Endothelial cell (in vitro differentiated cells): Measurements from ENCODE around the gene TGM2. TPM values are rescaled to one million over a fixed set of nuclear protein-coding genes. Genes with fewer than 3 reads are reported as not detected.
A peak's percentile ranks its signal among the peaks of the same experiment; 100 is the strongest.

Source experiments
- DNase-seq: peaks from one replicate; pipeline ENCODE4 v3.0.0; 2021; ENCODE audit warnings: low spot score
- H3K27ac Mint-ChIP-seq: one replicate; pipeline ENCODE4 v1.8.0; 2021; ENCODE audit warnings: mixed read lengths, inconsistent platforms; ENCODE audit not compliant: unreplicated experiment
- H3K27me3 Mint-ChIP-seq: one replicate; pipeline ENCODE4 v1.8.0; 2021; ENCODE audit warnings: mild to moderate bottlenecking, moderate library complexity, mixed read lengths, inconsistent platforms; ENCODE audit not compliant: unreplicated experiment
- H3K36me3 Mint-ChIP-seq: one replicate; pipeline ENCODE4 v1.8.0; 2021; ENCODE audit warnings: mild to moderate bottlenecking, low read depth, mixed read lengths, inconsistent platforms; ENCODE audit not compliant: unreplicated experiment
- H3K4me1 Mint-ChIP-seq: one replicate; pipeline ENCODE4 v1.8.0; 2021; ENCODE audit warnings: mild to moderate bottlenecking, mixed read lengths, inconsistent platforms; ENCODE audit not compliant: unreplicated experiment
- H3K4me3 Mint-ChIP-seq: one replicate; pipeline ENCODE4 v1.8.0; 2021; ENCODE audit warnings: mild to moderate bottlenecking, mixed read lengths, inconsistent platforms; ENCODE audit not compliant: unreplicated experiment
- H3K9me3 Mint-ChIP-seq: one replicate; pipeline ENCODE4 v1.8.0; 2021; ENCODE audit warnings: mixed read lengths, inconsistent platforms; ENCODE audit not compliant: unreplicated experiment
- total RNA-seq: library from RNA; stranded (reverse); fragmentation: NEBNext Ultra II Directional; extraction: Animal tissue kit (Norgen Biotek cat#: 25700); gene quantifications from one replicate; pipeline ENCODE4 v1.2.1, GENCODE V29; 2021; ENCODE audit not compliant: unreplicated experiment
- TF ChIP-seq, protein P1 (sequence below): fragments of 200-600 bp; sonication (generic); IDR thresholded peaks from one replicate; pipeline ENCODE4 v1.5.0; 2021; ENCODE audit warnings: antibody characterized with exemption; ENCODE audit not compliant: unreplicated experiment

The TGM2 gene
- total RNA-seq, 1 donor from 2014 or later = 216 TPM

DNA sequence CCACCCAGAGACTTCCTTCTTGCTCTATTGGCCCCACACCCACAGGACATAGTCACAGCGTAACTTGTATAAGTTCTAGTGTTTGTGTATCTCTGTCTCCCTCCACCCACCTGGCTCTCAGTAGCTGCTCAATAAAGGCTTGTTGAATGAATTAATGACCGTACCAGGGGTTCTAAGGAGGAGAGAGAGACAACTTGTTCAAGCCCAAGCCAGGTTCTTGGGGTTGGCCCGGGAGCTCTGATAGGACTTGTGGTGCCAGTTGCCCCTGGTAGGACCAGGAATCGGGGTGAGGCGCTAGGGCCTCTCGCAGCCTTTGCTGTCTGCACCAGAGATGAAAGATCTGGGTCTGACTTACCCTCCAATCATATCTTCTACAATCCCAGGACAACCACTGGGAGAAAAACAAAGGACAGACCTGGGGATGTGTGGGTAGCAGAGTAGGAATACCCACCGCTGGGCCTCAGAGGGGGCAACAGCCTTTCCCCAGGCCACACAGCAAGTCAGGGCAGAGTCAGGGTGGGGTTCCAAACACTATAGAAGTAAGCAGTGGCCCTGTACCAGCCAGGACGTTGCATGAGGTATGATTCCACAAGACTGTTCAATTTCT is 5.3 kb upstream of the TGM2 start:
- peaks cover 6% of the 10 kb centered on the region for H3K27me3 Mint-ChIP-seq
- DNase-seq = no peak
- no peak overlapping the region for H3K4me3 Mint-ChIP-seq
- peaks cover 28% of the 10 kb centered on the region for H3K4me1 Mint-ChIP-seq
- peaks cover 4% of the 10 kb centered on the region for H3K36me3 Mint-ChIP-seq
- no peaks in the 10 kb centered on the region for H3K9me3 Mint-ChIP-seq
- H3K27ac Mint-ChIP-seq = peak overlapping the region; percentile 13
- TF ChIP-seq, protein P1, sequence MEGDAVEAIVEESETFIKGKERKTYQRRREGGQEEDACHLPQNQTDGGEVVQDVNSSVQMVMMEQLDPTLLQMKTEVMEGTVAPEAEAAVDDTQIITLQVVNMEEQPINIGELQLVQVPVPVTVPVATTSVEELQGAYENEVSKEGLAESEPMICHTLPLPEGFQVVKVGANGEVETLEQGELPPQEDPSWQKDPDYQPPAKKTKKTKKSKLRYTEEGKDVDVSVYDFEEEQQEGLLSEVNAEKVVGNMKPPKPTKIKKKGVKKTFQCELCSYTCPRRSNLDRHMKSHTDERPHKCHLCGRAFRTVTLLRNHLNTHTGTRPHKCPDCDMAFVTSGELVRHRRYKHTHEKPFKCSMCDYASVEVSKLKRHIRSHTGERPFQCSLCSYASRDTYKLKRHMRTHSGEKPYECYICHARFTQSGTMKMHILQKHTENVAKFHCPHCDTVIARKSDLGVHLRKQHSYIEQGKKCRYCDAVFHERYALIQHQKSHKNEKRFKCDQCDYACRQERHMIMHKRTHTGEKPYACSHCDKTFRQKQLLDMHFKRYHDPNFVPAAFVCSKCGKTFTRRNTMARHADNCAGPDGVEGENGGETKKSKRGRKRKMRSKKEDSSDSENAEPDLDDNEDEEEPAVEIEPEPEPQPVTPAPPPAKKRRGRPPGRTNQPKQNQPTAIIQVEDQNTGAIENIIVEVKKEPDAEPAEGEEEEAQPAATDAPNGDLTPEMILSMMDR = no peak

DNA sequence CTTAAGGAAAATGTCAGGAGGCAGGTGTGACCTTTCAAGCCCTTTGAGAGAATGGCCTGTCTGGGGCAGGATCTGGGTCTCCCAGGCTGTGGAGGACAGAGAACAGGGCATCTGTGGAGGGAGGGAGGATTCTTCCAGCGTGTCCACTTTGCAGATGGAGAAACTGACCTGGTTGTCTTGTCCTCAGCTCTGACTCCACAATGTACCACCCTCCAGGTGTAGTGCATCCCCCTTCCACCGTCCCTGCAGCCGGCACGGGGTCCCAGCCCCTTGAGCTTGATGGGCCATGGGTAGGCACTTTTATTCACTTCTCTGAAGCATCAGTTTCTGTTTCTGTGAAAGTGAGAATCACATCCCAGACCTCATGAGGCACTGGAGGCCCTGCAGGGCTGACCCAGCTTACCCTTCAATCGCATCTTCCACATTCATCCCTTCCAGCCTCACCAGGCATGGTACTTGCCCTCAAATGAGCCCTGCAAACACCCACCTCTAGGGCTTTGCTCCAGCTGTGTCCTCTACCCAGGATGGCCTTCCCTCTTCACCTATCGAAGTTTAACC is 4.6 kb upstream of the TGM2 start:
- no peak for DNase-seq
- H3K36me3 Mint-ChIP-seq = peaks cover 4% of the 10 kb centered on the region
- H3K4me1 Mint-ChIP-seq = peaks cover 31% of the 10 kb centered on the region
- no peaks in the 10 kb centered on the region for H3K9me3 Mint-ChIP-seq
- H3K27ac Mint-ChIP-seq = no peak overlapping the region
- TF ChIP-seq, protein P1 = no peak
- H3K27me3 Mint-ChIP-seq = peaks cover 7% of the 10 kb centered on the region
- no peak overlapping the region for H3K4me3 Mint-ChIP-seq

DNA sequence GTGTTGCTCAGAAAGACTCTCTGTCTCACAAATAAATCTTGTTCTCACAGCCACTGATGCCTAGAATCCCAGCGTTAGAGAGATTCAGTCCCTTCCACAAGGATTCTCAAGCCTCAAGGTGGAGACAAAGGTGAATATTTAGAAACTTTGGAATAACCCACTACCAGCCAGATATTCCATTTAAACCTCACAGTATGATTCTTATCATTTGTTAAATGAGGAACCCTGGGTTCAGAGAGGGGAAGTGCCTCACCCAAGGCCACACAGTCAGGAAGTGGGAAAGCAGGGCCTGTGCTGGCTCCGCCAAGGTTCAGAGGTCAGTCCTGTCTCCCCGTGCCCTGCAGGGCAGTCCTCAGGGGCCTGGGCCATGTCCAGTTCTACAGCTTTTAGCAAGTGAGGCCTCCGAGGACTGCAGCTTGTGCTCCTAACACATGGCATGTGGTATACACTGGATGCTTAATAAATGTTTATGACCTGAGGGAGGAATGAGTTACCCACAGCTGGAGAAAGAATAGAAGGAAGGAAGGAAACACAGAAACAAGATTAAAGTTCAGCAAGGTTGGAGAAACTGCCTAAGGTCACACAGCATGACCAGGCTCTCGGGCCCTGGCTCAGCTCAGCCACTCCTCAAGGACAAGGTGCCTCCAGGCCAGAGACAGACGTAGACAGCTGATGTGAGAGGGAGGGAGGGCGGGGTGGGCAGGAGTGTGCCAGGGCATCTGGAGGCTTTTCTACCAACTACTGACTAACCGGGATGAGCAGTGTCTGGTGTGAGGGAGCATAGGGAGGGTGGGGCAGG is 3.9 kb upstream of the TGM2 start:
- peaks cover 36% of the 10 kb centered on the region for H3K4me1 Mint-ChIP-seq
- peaks cover 4% of the 10 kb centered on the region for H3K36me3 Mint-ChIP-seq
- H3K4me3 Mint-ChIP-seq = no peak overlapping the region
- peak overlapping the region; percentile 30 for H3K27ac Mint-ChIP-seq
- no peak for DNase-seq
- H3K9me3 Mint-ChIP-seq = no peaks in the 10 kb centered on the region
- peaks cover 8% of the 10 kb centered on the region for H3K27me3 Mint-ChIP-seq
- TF ChIP-seq, protein P1 = no peak

DNA sequence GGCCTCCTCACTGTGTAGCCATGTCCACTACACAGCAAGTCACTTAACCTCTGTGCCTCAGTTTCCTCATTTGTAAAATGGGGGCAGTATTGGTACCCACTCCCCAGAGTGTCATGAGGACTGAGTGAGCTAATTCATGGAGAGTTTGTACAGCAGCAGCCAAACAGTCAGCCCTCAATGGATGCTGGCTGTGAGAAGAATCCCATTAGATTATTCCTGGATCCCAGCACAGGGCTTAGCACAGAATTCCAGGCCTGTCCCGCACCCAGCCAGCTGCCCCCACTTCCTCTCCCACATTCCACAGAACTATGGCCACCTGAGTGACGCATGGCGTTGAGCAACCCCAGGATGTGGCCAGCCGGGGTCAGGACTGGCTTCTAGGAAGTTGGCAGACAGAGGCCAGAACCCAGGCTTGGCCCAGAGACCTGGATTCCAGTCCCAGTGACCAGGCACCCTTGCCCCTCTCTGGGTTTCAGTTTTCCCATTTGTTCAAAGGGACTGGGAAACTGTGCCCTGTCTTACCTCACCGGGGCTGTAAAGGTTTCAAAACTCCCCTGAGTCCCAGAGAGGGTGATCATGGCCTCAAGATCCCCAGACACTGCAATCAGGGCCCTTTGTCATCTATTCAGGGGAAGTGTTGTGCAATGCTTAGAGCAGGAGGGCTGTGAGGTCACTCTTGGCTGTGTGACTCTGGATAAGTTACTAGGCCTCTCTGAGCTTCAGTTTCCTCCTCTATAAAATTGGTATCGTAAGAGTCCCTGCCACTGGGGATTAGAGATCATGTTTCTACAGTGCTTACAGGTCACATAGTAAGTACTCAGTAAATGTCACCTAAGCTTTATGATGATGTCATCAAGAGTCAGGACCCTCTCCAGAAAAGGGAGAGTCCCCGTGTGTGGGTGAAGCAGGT is 3.0 kb upstream of the TGM2 start:
- H3K4me1 Mint-ChIP-seq = peaks cover 44% of the 10 kb centered on the region
- peak; percentile 30 for DNase-seq
- H3K36me3 Mint-ChIP-seq = peaks cover 4% of the 10 kb centered on the region
- H3K9me3 Mint-ChIP-seq = no peaks in the 10 kb centered on the region
- H3K27ac Mint-ChIP-seq = peak overlapping the region; percentile 52
- TF ChIP-seq, protein P1 = no peak
- H3K4me3 Mint-ChIP-seq = no peak overlapping the region
- H3K27me3 Mint-ChIP-seq = peaks cover 8% of the 10 kb centered on the region
